Measurements from ENCODE around the gene SUN1. TPM values are rescaled to one million over a fixed set of nuclear protein-coding genes. Genes with fewer than 3 reads are reported as not detected.

Gene SUN1
- total and polyA plus RNA-seq, 9 of the 15 experiments (the other 6 are each of a cell fraction or from before 2014, with no cell fraction given) = 36.8 to 132 (median 62.3) TPM

- no peak for TF ChIP-seq RERE (CRISPR knock-in tag; IDR thresholded peaks at IDR 0.05; ENCODE audit: borderline replicate concordance)
- TF ChIP-seq E2F6 (IDR thresholded peaks at IDR 0.05; ENCODE audit: borderline replicate concordance in 1 of 2, extremely low read depth in 1 of 2, insufficient read depth in 1 of 2, insufficient read length in 1 of 2, low read depth in 1 of 2, low read length in 1 of 2, poor library complexity in 1 of 2, severe bottlenecking in 1 of 2) = peak in 1 of 2 experiments; percentile 63
- TF ChIP-seq FOXK1 (CRISPR knock-in tag; IDR thresholded peaks at IDR 0.05; ENCODE audit: borderline replicate concordance) = no peak
- TF ChIP-seq ZNF12 (CRISPR knock-in tag; IDR thresholded peaks at IDR 0.05) = no peak
- TF ChIP-seq TEAD2 (tag; IDR thresholded peaks at IDR 0.05) = no peak
- TF ChIP-seq ZKSCAN1 (IDR thresholded peaks at IDR 0.05; ENCODE audit: low read depth, low read length) = no peak
- TF ChIP-seq CUX1 (CRISPR knock-in tag; IDR thresholded peaks at IDR 0.05) = no peak
- TF ChIP-seq KDM2B (CRISPR knock-in tag; IDR thresholded peaks at IDR 0.05) = no peak
- TF ChIP-seq TCF3 (CRISPR knock-in tag; IDR thresholded peaks at IDR 0.05) = no peak
- no peak for TF ChIP-seq SMAD1 (IDR thresholded peaks at IDR 0.05; ENCODE audit: low read depth, low read length, partially characterized antibody)
- no peak for TF ChIP-seq CLOCK (CRISPR knock-in tag; IDR thresholded peaks at IDR 0.05; ENCODE audit: borderline replicate concordance)
Measured at GRCh38 chr7:874031-874749, 41.9 kb downstream of the SUN1 start (continued).
